Endothelial cell of umbilical vein (primary cell): ENCODE measurements around the gene MAGT1. TPM values are rescaled to one million over a fixed set of nuclear protein-coding genes. Genes with fewer than 3 reads are reported as not detected.

Experiments used
- BruUV-seq: library from RNA; stranded (reverse); fragments of 400-500 nt; replicated peaks from 2 replicates; lab custom pipeline; 2021; lab: Mats Ljungman, UMichigan
- CTCF ChIA-PET: fragments of 300-600, 350-600 bp; sonication (Branson Sonifier 250); formaldehyde crosslinking; loops from one replicate; lab custom pipeline; 2021; ENCODE audit warnings: antibody characterized with exemption, inconsistent platforms; lab: Charles Lee
- POLR2A ChIA-PET: fragments of 300-600, 350-600 bp; sonication (Branson Sonifier 250); formaldehyde crosslinking; loops from one replicate; lab custom pipeline; 2021; ENCODE audit warnings: antibody characterized with exemption, inconsistent platforms; lab: Charles Lee
- DNase-seq: peaks from one replicate; pipeline ENCODE4 v3.0.0-alpha.2; 2011; ENCODE audit warnings: low read depth, low spot score
- FAIRE-seq: peaks from 2 replicates; lab custom pipeline; 2011; peaks lifted over from hg19 to GRCh38; lab: Jason Lieb, UNC
- H2AFZ ChIP-seq: 2 replicates; pipeline ENCODE4 v1.6.0; 2012; ENCODE audit warnings: low read depth, low read length, control low read depth, inconsistent platforms
- H3K27ac ChIP-seq: 2 replicates; pipeline ENCODE4 v1.5.1; 2011; ENCODE audit warnings: low read depth, mild to moderate bottlenecking, control low read depth, low read length, moderate library complexity; ENCODE audit not compliant: insufficient read depth
- H3K27me3 ChIP-seq, 2 experiments: 2 replicates each; pipeline versions ENCODE4 v1.6.0 to v1.6.1; 2011; ENCODE audit warnings: low read length in 2 of 2, mixed read lengths in 1 of 2; ENCODE audit not compliant: control insufficient read depth in 2 of 2, insufficient read depth in 2 of 2
- H3K36me3 ChIP-seq, 2 experiments: 2 replicates in 1 of 2; 3 replicates in 1 of 2; pipeline ENCODE4 v1.5.1; 2011; ENCODE audit warnings: low read length in 2 of 2, mild to moderate bottlenecking in 1 of 2, moderate library complexity in 1 of 2; ENCODE audit not compliant: control insufficient read depth in 2 of 2, insufficient read depth in 2 of 2; ENCODE audit errors: extremely low read depth in 1 of 2
- H3K4me1 ChIP-seq: 3 replicates; pipeline ENCODE4 v1.5.1; 2011; ENCODE audit warnings: mild to moderate bottlenecking, low read length; ENCODE audit not compliant: control insufficient read depth, insufficient read depth; ENCODE audit errors: extremely low read depth
- H3K4me2 ChIP-seq: 2 replicates; pipeline ENCODE4 v1.6.1; 2011; ENCODE audit warnings: low read length, control low read depth, mixed read lengths; ENCODE audit not compliant: insufficient read depth
- H3K4me3 ChIP-seq, 3 experiments: fragments of 200-600 bp in 1 of 3; sonication (generic), shearing (Covaris generic) in 1 of 3; replicated peaks in 1 of 3; 2 replicates each; pipeline ENCODE4 v1.5.1; 2011 to 2016; ENCODE audit warnings: control low read depth in 3 of 3, low read length in 3 of 3, mild to moderate bottlenecking in 2 of 3, inconsistent platforms in 1 of 3, low read depth in 1 of 3, moderate library complexity in 1 of 3; ENCODE audit not compliant: insufficient read depth in 1 of 3
- H3K79me2 ChIP-seq: 2 replicates; pipeline ENCODE4 v1.6.0; 2012; ENCODE audit warnings: low read length, inconsistent platforms; ENCODE audit not compliant: control insufficient read depth, insufficient read depth
- H3K9ac ChIP-seq: replicated peaks from 2 replicates; pipeline ENCODE3; 2011; ENCODE audit warnings: low read length, control low read depth; ENCODE audit not compliant: insufficient read depth; ENCODE audit errors: extremely low read depth
- H3K9me1 ChIP-seq: replicated peaks from 3 replicates; pipeline ENCODE4 v1.6.0; 2011; ENCODE audit warnings: mild to moderate bottlenecking, low read length; ENCODE audit not compliant: control insufficient read depth, insufficient read depth; ENCODE audit errors: extremely low read depth
- H3K9me3 ChIP-seq: replicated peaks from 2 replicates; pipeline ENCODE4 v1.5.1; 2012; ENCODE audit warnings: low read length, inconsistent platforms; ENCODE audit not compliant: control insufficient read depth, insufficient read depth
- H4K20me1 ChIP-seq: replicated peaks from 2 replicates; pipeline ENCODE3; 2011; ENCODE audit warnings: mild to moderate bottlenecking, low read length; ENCODE audit not compliant: control insufficient read depth, insufficient read depth; ENCODE audit errors: extremely low read depth
- CTCF ChIP-seq, 2 donors: IDR thresholded peaks; 1 replicate in 1 of 2; 2 replicates in 1 of 2; pipeline ENCODE4 v1.5.1; 2011; ENCODE audit warnings: low read length in 2 of 2, mild to moderate bottlenecking in 2 of 2, moderate library complexity in 2 of 2, control low read depth in 1 of 2, inconsistent platforms in 1 of 2, low read depth in 1 of 2; ENCODE audit not compliant: insufficient read depth in 1 of 2; ENCODE audit errors: extremely low read depth in 1 of 2
- FOS ChIP-seq: IDR thresholded peaks from 2 replicates; pipeline ENCODE4 v1.6.1; 2011; ENCODE audit warnings: mild to moderate bottlenecking, low read length, moderate library complexity, borderline replicate concordance; ENCODE audit not compliant: insufficient read depth
- GATA2 ChIP-seq: IDR thresholded peaks from 2 replicates; pipeline ENCODE4 v1.7.0; 2011; ENCODE audit warnings: low read depth, mild to moderate bottlenecking, moderate library complexity, mixed read lengths, low read length; ENCODE audit not compliant: insufficient read length, insufficient read depth
- JUN ChIP-seq: IDR thresholded peaks from 2 replicates; pipeline ENCODE4 v1.6.1; 2011; ENCODE audit warnings: borderline replicate concordance, low read depth; ENCODE audit not compliant: insufficient read length, insufficient read depth
- MAX ChIP-seq: IDR thresholded peaks from 2 replicates; pipeline ENCODE4 v1.6.1; 2011; ENCODE audit not compliant: insufficient read depth, insufficient read length
- MYC ChIP-seq: IDR thresholded peaks from one replicate; pipeline ENCODE4 v1.6.1; 2011; ENCODE audit warnings: mild to moderate bottlenecking, low read depth, low read length
- POLR2A ChIP-seq: IDR thresholded peaks from 2 replicates; pipeline ENCODE4 v1.6.1; 2012; ENCODE audit warnings: low read depth, mild to moderate bottlenecking, control low read depth, low read length
- POLR2AphosphoS5 ChIP-seq: IDR thresholded peaks from 2 replicates; pipeline ENCODE4 v1.6.1; 2012; ENCODE audit warnings: low read depth, mild to moderate bottlenecking, control low read depth, low read length, moderate library complexity; ENCODE audit not compliant: insufficient read depth
- dilution Hi-C: fragments of 300-500 bp; cut with MboI; formaldehyde crosslinking; loops from one replicate; pipeline ENCODE4 v1.15.0; 2019; ENCODE audit warnings: low sequenced_read_pairs; ENCODE audit not compliant: extremely low pct_ligation_motif_present
- intact Hi-C: fragments of 100-400 bp; cut with micrococcal nuclease; formaldehyde crosslinking; loops from one replicate; pipeline ENCODE4 v1.10.0; 2022
- polyA plus RNA-seq, 4 experiments: library from polyadenylated mRNA; depleted of rRNA in 3 of 4; stranded (reverse) in 3 of 4; unstranded in 1 of 4; fragments of >200 nt; gene quantifications; 2 replicates each; pipeline versions ENCODE4 v1.2.1 to v1.2.3, GENCODE V29; 2011 to 2012; ENCODE audit warnings: missing spikeins in 1 of 4
- total RNA-seq: library from RNA; stranded (reverse); gene quantifications from 2 replicates; pipeline ENCODE4 v1.2.3, GENCODE V29; 2021

Gene MAGT1
- total and polyA plus RNA-seq, 2 donors (not counting 3 experiments of a cell fraction or from before 2014, with no cell fraction given): 36.3 to 66.9 TPM

GRCh38 chrX:77814210-77814609 is 81.0 kb downstream of the MAGT1 start:
- peak; percentile 69 for FAIRE-seq
- Histone ChIP-seq H2AFZ (no peak overlapping the region), H3K36me3 (no peaks in the 10 kb centered on the region), H3K4me2 (no peak overlapping the region), H3K9ac (no peak overlapping the region), H3K79me2 (no peaks in the 10 kb centered on the region), H3K27me3 (no peaks in the 10 kb centered on the region), H3K9me1 (no peaks in the 10 kb centered on the region), H3K4me3 (no peak overlapping the region), H4K20me1 (no peaks in the 10 kb centered on the region), H3K4me1 (no peaks in the 10 kb centered on the region), H3K9me3 (no peaks in the 10 kb centered on the region), H3K27ac (no peak overlapping the region)
- dilution Hi-C loops: no loop called here
- CTCF ChIA-PET: no interaction called here
- no peak for DNase-seq
- intact Hi-C loops: no loop called here
- BruUV-seq: no TSS peak
- POLR2A ChIA-PET: no interaction called here
- TF ChIP-seq MYC (no peak), JUN (no peak), POLR2AphosphoS5 (no peak), POLR2A (no peak), FOS (no peak), GATA2 (no peak), CTCF (IDR thresholded peaks at IDR 0.05; ENCODE audit: extremely low read depth in 1 of 2, insufficient read depth in 1 of 2, low read depth in 1 of 2, low read length in 2 of 2) (no peak), MAX (no peak)
